ENCODE results near the gene HDAC4. TPM values are rescaled to one million over a fixed set of nuclear protein-coding genes. Genes with fewer than 3 reads are reported as not detected.

The HDAC4 gene
- total and polyA plus RNA-seq, 2 donors (not counting 1 experiment from before 2014, with no cell fraction given): 13.5 to 46.0 TPM

- H2AFZ ChIP-seq (ENCODE audit: insufficient read depth, low read depth, low read length, poor library complexity, severe bottlenecking): no peak overlapping the region
- H3K27ac ChIP-seq (ENCODE audit: low read length in 2 of 2): no peak overlapping the region
- CTCF ChIA-PET: no interaction called here
- no peaks in the 10 kb centered on the region for H4K20me1 ChIP-seq (ENCODE audit: control insufficient read depth, insufficient read depth, low read length, poor library complexity, severe bottlenecking)
- 98% methylated on average over 22 of the region's 25 CpGs for WGBS (ENCODE audit: insufficient coverage)
- no peaks in the 10 kb centered on the region for H3K4me1 ChIP-seq (ENCODE audit: control insufficient read depth in 2 of 2, insufficient read depth in 2 of 2, low read length in 2 of 2)
- intact Hi-C loops (cut with micrococcal nuclease): no loop called here
- Mint-ChIP-seq H3K27me3 (no peaks in the 10 kb centered on the region), H3K27ac (no peak overlapping the region), H3K4me3 (no peak overlapping the region), H3K9me3 (ENCODE audit: insufficient read depth) (no peaks in the 10 kb centered on the region), H3K4me1 (no peaks in the 10 kb centered on the region)
- POLR2A ChIA-PET: no interaction called here
- no peaks in the 10 kb centered on the region for H3K79me2 ChIP-seq (ENCODE audit: control insufficient read depth, insufficient read depth, low read length)
- H3K4me2 ChIP-seq (replicated peaks; ENCODE audit: low read depth, low read length, poor library complexity, severe bottlenecking): no peak overlapping the region
- no peak overlapping the region for H3K4me3 ChIP-seq (ENCODE audit: control extremely low read depth in 1 of 5, extremely low read depth in 1 of 5, insufficient read depth in 1 of 5, low read depth in 2 of 5, low read length in 4 of 5)
- H3K9ac ChIP-seq (ENCODE audit: low read length): no peak overlapping the region
- DNase-seq (no peak), ATAC-seq (ENCODE audit: low read depth) (no peak)
- TF ChIP-seq CTCF (IDR thresholded peaks at IDR 0.05): no peak
- TF ChIP-seq EZH2 (IDR thresholded peaks at IDR 0.05; ENCODE audit: borderline replicate concordance, insufficient read depth, low read depth, low read length, poor library complexity, severe bottlenecking): no peak
- H3K27me3 ChIP-seq (replicated peaks in 1 of 4; ENCODE audit: control extremely low read depth in 1 of 4, control insufficient read depth in 3 of 4, insufficient read depth in 4 of 4, low read length in 3 of 4): no peaks in the 10 kb centered on the region
- no peaks in the 10 kb centered on the region for H3K9me3 ChIP-seq (ENCODE audit: control extremely low read depth in 1 of 3, control insufficient read depth in 2 of 3, insufficient read depth in 1 of 3, low read length in 2 of 3)
- peaks cover 0 to 9% of the 10 kb centered on the region in 2 experiments for H3K36me3 ChIP-seq (replicated peaks in 1 of 2; ENCODE audit: control extremely low read depth in 1 of 2, control insufficient read depth in 1 of 2, extremely low read depth in 1 of 2, insufficient read depth in 2 of 2, low read length in 1 of 2)
Observed at GRCh38 chr2:239078128-239078924, 322.5 kb downstream of the HDAC4 start.

GRCh38 chr2:239077260-239077659, 323.6 kb downstream of the HDAC4 start:
- no peak for DNase-seq
- peaks cover 0 to 15% of the 10 kb centered on the region in 2 experiments for H3K36me3 ChIP-seq (replicated peaks in 1 of 2; ENCODE audit: control extremely low read depth in 1 of 2, control insufficient read depth in 1 of 2, extremely low read depth in 1 of 2, insufficient read depth in 2 of 2, low read length in 1 of 2)

More at GRCh38 chr2:239077260-239077659, 323.6 kb downstream of the HDAC4 start:
- no peaks in the 10 kb centered on the region for H4K20me1 ChIP-seq (ENCODE audit: control insufficient read depth, insufficient read depth, low read length, poor library complexity, severe bottlenecking)
- ChIA-PET POLR2A (no interaction called here), CTCF (no interaction called here)
- H3K4me1 Mint-ChIP-seq: no peaks in the 10 kb centered on the region
- H3K4me1 ChIP-seq (ENCODE audit: control insufficient read depth in 2 of 2, insufficient read depth in 2 of 2, low read length in 2 of 2): no peaks in the 10 kb centered on the region
- H3K27me3 ChIP-seq (replicated peaks in 1 of 4; ENCODE audit: control extremely low read depth in 1 of 4, control insufficient read depth in 3 of 4, insufficient read depth in 4 of 4, low read length in 3 of 4): no peaks in the 10 kb centered on the region
- no peak overlapping the region for H3K9ac ChIP-seq (ENCODE audit: low read length)
- H2AFZ ChIP-seq (ENCODE audit: insufficient read depth, low read depth, low read length, poor library complexity, severe bottlenecking): no peak overlapping the region
- H3K4me3 Mint-ChIP-seq: no peak overlapping the region
- 95% methylated on average over 9 of the region's 15 CpGs for WGBS (ENCODE audit: insufficient coverage)
- no peak for ATAC-seq (ENCODE audit: low read depth)
- H3K27me3 Mint-ChIP-seq: no peaks in the 10 kb centered on the region
- TF ChIP-seq EZH2 (IDR thresholded peaks at IDR 0.05; ENCODE audit: borderline replicate concordance, insufficient read depth, low read depth, low read length, poor library complexity, severe bottlenecking) (no peak), CTCF (IDR thresholded peaks at IDR 0.05) (no peak)
- intact Hi-C loops (cut with micrococcal nuclease): no loop called here
- H3K27ac ChIP-seq (ENCODE audit: low read length in 2 of 2): no peak overlapping the region
- no peaks in the 10 kb centered on the region for H3K9me3 Mint-ChIP-seq (ENCODE audit: insufficient read depth)
- no peaks in the 10 kb centered on the region for H3K79me2 ChIP-seq (ENCODE audit: control insufficient read depth, insufficient read depth, low read length)
- H3K4me2 ChIP-seq (replicated peaks; ENCODE audit: low read depth, low read length, poor library complexity, severe bottlenecking): no peak overlapping the region
- H3K4me3 ChIP-seq (ENCODE audit: control extremely low read depth in 1 of 5, extremely low read depth in 1 of 5, insufficient read depth in 1 of 5, low read depth in 2 of 5, low read length in 4 of 5): no peak overlapping the region
- no peaks in the 10 kb centered on the region for H3K9me3 ChIP-seq (ENCODE audit: control extremely low read depth in 1 of 3, control insufficient read depth in 2 of 3, insufficient read depth in 1 of 3, low read length in 2 of 3)
- no peak overlapping the region for H3K27ac Mint-ChIP-seq
